AG10803 (cell line): ENCODE measurements around the gene ABHD15.
A peak's percentile ranks its signal among the peaks of the same experiment; 100 is the strongest.

ENCODE experiments used
- DNase-seq: peaks from one replicate; pipeline ENCODE4 v3.0.0; 2010; ENCODE audit warnings: low read depth
- H3K4me3 ChIP-seq: 2 replicates; pipeline ENCODE4 v1.5.1; 2011; ENCODE audit warnings: mild to moderate bottlenecking, low read length, control low read depth
- TF ChIP-seq, protein P1 (sequence below): conservative IDR thresholded peaks from 2 replicates; pipeline ENCODE4 v1.5.1; 2011; ENCODE audit warnings: mild to moderate bottlenecking, low read length, control low read depth, inconsistent platforms

ABHD15 gene

DNA sequence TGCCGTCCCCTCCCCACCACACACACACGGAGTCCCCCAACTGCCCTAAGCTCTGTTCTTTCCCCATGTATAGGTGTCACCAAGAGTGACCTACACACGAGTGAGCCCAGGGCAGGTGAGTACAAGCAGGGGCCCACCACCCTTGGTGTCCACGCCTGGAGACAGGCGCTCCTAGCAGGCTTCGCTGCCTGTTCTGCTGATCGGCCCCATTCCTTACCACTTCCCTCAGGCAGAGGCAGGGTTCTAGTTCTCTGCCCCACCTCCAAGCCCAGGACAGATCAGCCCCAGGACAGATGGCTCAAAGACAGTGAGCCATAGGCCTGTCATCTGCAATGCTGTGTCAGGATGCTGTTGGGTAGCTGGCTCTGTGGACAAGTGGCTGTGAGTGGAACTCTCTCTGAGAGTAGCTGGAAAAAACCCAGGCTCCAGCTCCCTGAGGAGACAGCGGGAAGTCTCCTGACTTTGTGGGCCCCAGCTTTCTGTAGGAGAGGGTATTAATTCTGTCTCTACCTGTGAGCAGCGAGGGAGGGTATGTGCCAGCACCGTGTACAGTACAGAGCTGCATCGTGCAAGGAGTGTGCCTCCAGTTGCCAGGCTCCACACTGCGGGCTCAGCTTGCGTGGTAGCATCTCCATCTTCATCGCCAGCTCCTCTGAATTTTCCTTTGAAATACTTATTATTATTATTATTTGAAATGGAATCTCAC, 2.6 kb upstream of the ABHD15 start:
- peak overlapping the region; percentile 77 for H3K4me3 ChIP-seq
- peak; percentile 29 for DNase-seq
- TF ChIP-seq, protein P1, sequence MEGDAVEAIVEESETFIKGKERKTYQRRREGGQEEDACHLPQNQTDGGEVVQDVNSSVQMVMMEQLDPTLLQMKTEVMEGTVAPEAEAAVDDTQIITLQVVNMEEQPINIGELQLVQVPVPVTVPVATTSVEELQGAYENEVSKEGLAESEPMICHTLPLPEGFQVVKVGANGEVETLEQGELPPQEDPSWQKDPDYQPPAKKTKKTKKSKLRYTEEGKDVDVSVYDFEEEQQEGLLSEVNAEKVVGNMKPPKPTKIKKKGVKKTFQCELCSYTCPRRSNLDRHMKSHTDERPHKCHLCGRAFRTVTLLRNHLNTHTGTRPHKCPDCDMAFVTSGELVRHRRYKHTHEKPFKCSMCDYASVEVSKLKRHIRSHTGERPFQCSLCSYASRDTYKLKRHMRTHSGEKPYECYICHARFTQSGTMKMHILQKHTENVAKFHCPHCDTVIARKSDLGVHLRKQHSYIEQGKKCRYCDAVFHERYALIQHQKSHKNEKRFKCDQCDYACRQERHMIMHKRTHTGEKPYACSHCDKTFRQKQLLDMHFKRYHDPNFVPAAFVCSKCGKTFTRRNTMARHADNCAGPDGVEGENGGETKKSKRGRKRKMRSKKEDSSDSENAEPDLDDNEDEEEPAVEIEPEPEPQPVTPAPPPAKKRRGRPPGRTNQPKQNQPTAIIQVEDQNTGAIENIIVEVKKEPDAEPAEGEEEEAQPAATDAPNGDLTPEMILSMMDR, result no peak

DNA sequence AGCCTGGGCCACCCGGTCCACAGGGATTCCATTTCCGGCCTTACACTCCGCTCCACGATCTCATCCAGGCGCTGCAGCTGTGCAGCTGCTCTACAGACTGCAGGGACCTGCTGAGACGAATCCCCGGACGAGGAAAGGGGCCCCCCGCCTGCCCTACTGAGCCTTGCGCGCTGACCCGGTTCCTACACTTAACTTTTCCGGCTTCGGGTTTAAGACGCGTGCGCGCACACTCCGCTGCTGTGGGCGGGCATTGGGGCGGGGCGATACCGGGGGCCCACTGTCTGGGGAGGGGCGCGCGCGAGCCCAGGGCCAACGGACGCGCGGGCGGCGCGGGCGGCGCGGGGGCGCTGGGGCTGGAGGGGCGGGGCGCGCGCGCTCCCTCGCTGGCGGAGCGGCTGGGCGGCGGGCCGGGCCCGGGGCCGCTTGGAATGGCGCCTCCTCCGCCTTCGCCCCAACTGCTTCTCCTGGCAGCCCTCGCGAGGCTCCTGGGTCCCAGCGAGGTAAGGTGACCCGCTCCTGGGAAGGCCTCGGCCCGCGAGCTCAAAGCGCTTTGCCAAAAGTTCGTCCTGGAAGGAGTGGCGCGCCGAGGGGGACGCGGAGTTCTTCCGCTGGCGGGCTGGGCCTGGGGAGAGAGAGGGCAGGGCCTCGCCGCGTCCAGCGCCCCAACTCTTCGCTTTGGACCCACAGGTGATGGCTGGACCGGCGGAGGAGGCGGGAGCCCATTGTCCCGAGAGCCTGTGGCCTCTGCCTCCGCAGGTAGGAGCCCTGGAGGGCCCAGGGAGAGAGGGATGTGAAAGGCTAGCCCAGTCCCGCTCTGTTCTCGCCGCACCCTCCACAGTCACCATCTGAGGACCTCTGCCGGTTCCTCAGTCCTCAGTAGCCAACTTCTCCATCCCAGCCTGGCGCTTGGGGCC, 1.8 kb upstream of the ABHD15 start, which contains the start of gene TP53I13:
Gene TP53I13, plus strand, starts transcription at position 371 of the 914 bp plus-strand sequence. Its CDS starts 58 bp downstream, at position 429.
- DNase-seq, result peak; percentile 72
- H3K4me3 ChIP-seq, result peak within 1 kb of the TSS; percentile 77
- TF ChIP-seq, protein P1, result no peak; the same call in 1 of the 2 replicates

DNA sequence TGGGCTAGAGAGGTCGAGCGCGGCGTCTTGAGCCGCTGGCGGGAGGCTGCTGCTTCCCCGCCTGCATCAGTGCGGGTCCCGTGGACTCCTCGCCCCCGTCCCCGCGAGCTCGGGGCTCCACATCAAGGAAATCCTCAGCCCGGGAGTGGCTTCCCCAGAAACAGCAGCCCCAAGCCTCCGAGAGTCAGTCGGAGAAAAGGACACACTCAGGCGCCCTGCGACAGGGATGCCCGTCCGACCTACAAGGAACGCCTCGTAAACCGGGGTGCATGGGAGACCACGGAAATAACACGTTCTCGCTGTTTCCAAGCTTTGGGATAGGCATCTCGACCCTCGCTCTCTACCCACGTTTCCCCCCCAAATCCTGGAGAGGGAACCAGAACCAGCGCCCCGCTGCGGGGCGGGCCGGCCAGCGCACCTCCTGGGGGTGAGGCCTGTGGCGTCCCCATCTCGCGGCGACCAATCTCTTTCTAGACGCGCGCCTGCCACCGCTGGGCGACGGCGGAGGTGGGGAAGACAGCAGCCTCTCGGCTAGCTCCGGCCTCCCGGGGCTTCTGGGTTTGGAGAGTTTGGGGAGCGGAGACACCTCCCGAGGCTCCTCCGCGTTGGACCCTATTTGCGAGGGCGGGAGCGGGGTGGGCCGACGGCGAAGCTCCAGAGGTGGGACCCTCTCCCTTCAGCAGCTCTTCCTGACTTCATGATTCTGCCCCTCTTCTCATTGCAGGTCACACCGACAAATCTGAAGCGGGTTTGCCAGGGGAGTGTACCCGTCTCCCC, 905 bp upstream of the ABHD15 start:
- DNase-seq, result peak; percentile 46
- peak overlapping the region; percentile 77 for H3K4me3 ChIP-seq
- TF ChIP-seq, protein P1, result peak; percentile 39

DNA sequence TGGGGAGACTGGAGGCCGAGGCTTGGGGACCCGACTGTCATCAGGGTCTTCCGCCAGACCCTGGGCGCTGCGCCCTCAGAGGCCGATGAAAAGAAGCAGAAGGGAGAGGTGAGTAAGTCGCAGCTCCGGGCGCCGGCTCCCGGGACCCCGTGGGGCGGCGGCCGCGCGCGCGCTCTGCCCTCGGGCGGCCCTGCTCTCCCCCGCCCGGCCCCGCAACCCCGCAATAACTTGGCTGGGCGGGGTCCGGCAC, 392 bp upstream of the ABHD15 start:
- DNase-seq, result no peak
- peak overlapping the region; percentile 77 for H3K4me3 ChIP-seq
- TF ChIP-seq, protein P1, result no peak

DNA sequence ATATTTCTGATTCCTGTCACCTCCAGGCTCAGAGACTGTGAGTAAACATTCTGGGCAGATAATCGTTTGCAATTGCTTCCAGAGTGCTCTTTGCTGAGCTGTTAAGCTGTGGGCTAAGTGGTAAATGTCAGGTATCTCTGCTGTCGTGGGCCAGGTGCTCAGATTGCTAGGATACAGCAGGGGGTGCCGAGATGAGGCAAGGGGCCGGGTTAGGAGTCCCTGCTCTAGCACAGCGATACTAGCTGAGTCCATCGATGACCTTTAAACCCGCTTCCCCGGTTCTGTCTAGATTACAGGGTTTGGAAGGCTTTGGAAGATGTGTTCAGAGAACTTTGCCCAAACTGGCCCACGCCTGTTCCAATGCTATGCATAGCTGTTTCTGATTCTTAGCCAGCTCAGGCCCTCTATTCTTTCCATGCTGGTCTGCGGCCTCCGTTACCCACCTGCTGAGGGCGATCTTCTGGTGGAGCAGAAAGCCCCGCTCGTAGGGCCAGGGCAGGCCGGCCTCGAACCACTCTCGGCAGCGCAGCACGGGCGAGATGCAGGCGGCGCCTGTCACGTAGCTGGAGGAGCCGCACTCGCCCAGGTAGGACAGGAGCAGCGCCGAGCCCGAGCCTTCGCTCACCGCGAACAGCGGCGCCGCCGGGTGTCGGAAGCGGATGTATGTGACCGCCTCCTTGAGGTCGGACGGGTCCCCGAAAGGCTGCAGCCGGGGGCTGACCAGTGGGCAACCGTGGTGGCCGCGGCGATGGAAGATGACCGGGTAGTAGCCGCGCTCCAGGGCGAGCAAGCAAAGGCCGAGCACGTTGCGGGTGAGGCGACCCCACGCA, 979 bp downstream of the ABHD15 start:
- TF ChIP-seq, protein P1, result no peak
- no peak for DNase-seq
- peak overlapping the region; percentile 59 for H3K4me3 ChIP-seq

DNA sequence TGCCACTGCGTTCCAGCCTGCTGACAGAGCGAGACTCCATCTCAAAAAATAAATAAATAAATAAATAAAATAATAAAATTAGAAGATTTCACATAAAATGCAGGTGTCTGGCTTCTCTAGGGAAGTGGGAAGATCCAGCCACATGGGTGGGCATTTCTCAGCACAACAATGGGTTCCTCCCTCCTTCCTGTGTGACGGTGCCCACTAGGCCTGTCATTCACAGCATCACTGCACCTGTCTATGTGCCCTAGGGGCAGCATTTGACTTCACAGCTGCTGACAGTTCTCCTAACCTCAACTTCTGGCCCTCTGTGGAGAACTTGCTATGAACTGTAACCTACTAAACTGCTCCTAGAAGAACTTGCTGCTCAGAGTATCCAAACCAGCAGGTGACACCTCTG, 3.0 kb downstream of the ABHD15 start:
- no peak for DNase-seq
- no peak overlapping the region for H3K4me3 ChIP-seq
- TF ChIP-seq, protein P1, result no peak
